Thyroid gland (tissue), 4 donors: ENCODE data around the gene OTUD4.

Experiments used
- CTCF ChIP-seq, 6 experiments: fragments of 200-600 bp in 3 of 6; fragments of 450-650 bp in 3 of 6; sonication (generic) in 3 of 6; IDR thresholded peaks; one replicate each; pipeline ENCODE4 v1.5.1; 2016 to 2019; ENCODE audit warnings: antibody characterized with exemption in 6 of 6, mild to moderate bottlenecking in 2 of 6, inconsistent platforms in 1 of 6, moderate library complexity in 1 of 6
- POLR2A ChIP-seq, 2 donors: fragments of 450-650 bp; IDR thresholded peaks; one replicate each; pipeline ENCODE4 v1.6.1; 2017; ENCODE audit warnings: antibody characterized with exemption in 2 of 2, mild to moderate bottlenecking in 2 of 2, moderate library complexity in 1 of 2

GRCh38 chr4:145155268-145155870 lies 25.0 kb downstream of the OTUD4 start:
- TF ChIP-seq CTCF (IDR thresholded peaks at IDR 0.05), result no peak
- no peak for TF ChIP-seq POLR2A (IDR thresholded peaks at IDR 0.05)
